Activated T-cell treated with anti-CD3 and anti-CD28 coated beads, Interleukin-2, amount 50 U/mL, for 72 hours (primary cell): ENCODE measurements around the gene SLFN11. TPM values are rescaled to one million over a fixed set of nuclear protein-coding genes. Genes with fewer than 3 reads are reported as not detected.
"Not testable (repeated sequence)": the region's sequence is repeated elsewhere in the genome, so short reads cannot be mapped to it uniquely, and the experiment has no call there.

Experiments used
- ATAC-seq, 2 donors: fragments of 150-1000 bp; cut with Tn5 transposase; replicated peaks in 1 of 2; 2 replicates each; pipeline ENCODE4 v1.10.0; 2021; ENCODE audit warnings: moderate library complexity in 2 of 2, mild to moderate bottlenecking in 1 of 2
- DNase-seq, 2 donors: peaks; one replicate each; pipeline ENCODE4 v3.0.0; 2021 to 2022; ENCODE audit warnings: mixed read lengths in 1 of 2
- H3K27ac Mint-ChIP-seq: one replicate; pipeline ENCODE4 v1.8.0; 2022; ENCODE audit warnings: mild to moderate bottlenecking, moderate library complexity, mixed read lengths
- H3K27me3 Mint-ChIP-seq: one replicate; pipeline ENCODE4 v1.8.0; 2022; ENCODE audit warnings: low read depth, mixed read lengths
- H3K36me3 Mint-ChIP-seq, 2 donors: one replicate each; pipeline ENCODE4 v1.8.0; 2022; ENCODE audit warnings: mixed read lengths in 2 of 2, mild to moderate bottlenecking in 1 of 2; ENCODE audit not compliant: insufficient read depth in 2 of 2
- H3K4me1 Mint-ChIP-seq: one replicate; pipeline ENCODE4 v1.8.0; 2022; ENCODE audit warnings: low read depth, mixed read lengths
- H3K4me3 Mint-ChIP-seq, 2 donors: one replicate each; pipeline ENCODE4 v1.8.0; 2022; ENCODE audit warnings: mild to moderate bottlenecking in 2 of 2, mixed read lengths in 2 of 2, moderate library complexity in 2 of 2
- H3K9me3 Mint-ChIP-seq, 2 donors: one replicate each; pipeline ENCODE4 v1.8.0; 2022; ENCODE audit warnings: mixed read lengths in 2 of 2
- total RNA-seq, 2 donors: library from RNA; stranded (reverse); gene quantifications; one replicate each; pipeline ENCODE4 v1.2.3, GENCODE V29; 2022

SLFN11 gene
- total RNA-seq, 2 donors from 2014 or later, result 37.1 to 64.7 TPM

GRCh38 chr17:35344262-35344661 lies 29.2 kb downstream of the SLFN11 start:
- peak overlapping the region in 1 of 2 donors; percentile 16 for H3K4me3 Mint-ChIP-seq
- peaks cover 34% of the 10 kb centered on the region for H3K4me1 Mint-ChIP-seq
- ATAC-seq, result peak in 1 of 2 donors; percentile 17

GRCh38 chr17:35342276-35342675 lies 31.1 kb downstream of the SLFN11 start:
- DNase-seq, result no peak
- Mint-ChIP-seq H3K36me3 (peaks cover 5 to 15% of the 10 kb centered on the region in 2 donors), H3K4me1 (peaks cover 34% of the 10 kb centered on the region), H3K9me3 (peaks cover 2 to 7% of the 10 kb centered on the region in 2 donors), H3K4me3 (peak overlapping the region; percentile 3 to 74), H3K27ac (no peak overlapping the region), H3K27me3 (peaks cover 21% of the 10 kb centered on the region)
- no peak for ATAC-seq

More at GRCh38 chr17:35344262-35344661, 29.2 kb downstream of the SLFN11 start:
- Mint-ChIP-seq H3K27me3 (peaks cover 21% of the 10 kb centered on the region), H3K36me3 (peaks cover 5 to 15% of the 10 kb centered on the region in 2 donors), H3K9me3 (peaks cover 2 to 7% of the 10 kb centered on the region in 2 donors), H3K27ac (no peak overlapping the region)
- no peak for DNase-seq

- DNase-seq, result peak; percentile 12 to 26
- peaks cover 31% of the 10 kb centered on the region for H3K4me1 Mint-ChIP-seq
- peaks cover 5 to 15% of the 10 kb centered on the region in 2 donors for H3K36me3 Mint-ChIP-seq
- no peak for ATAC-seq
- H3K27me3 Mint-ChIP-seq, result peaks cover 21% of the 10 kb centered on the region
- H3K27ac Mint-ChIP-seq, result peak overlapping the region; percentile 61
- H3K4me3 Mint-ChIP-seq, result peak overlapping the region; percentile 19 to 74
- peaks cover 2 to 7% of the 10 kb centered on the region in 2 donors for H3K9me3 Mint-ChIP-seq
Observed at GRCh38 chr17:35341411-35341992, 31.9 kb downstream of the SLFN11 start.

GRCh38 chr17:35338230-35338629 lies 35.2 kb downstream of the SLFN11 start:
- Mint-ChIP-seq H3K27ac (no peak overlapping the region), H3K4me3 (no peak overlapping the region), H3K4me1 (peaks cover 17% of the 10 kb centered on the region), H3K36me3 (peaks cover 1 to 17% of the 10 kb centered on the region in 2 donors), H3K9me3 (peaks cover 2 to 7% of the 10 kb centered on the region in 2 donors), H3K27me3 (peaks cover 5% of the 10 kb centered on the region)
- DNase-seq, result no peak
- no peak for ATAC-seq

- peaks cover 0 to 14% of the 10 kb centered on the region in 2 donors for H3K36me3 Mint-ChIP-seq
- H3K27ac Mint-ChIP-seq, result no peak overlapping the region
- no peaks in the 10 kb centered on the region for H3K27me3 Mint-ChIP-seq
- no peak for DNase-seq
- H3K9me3 Mint-ChIP-seq, result peaks cover 2 to 5% of the 10 kb centered on the region in 2 donors
- ATAC-seq, result no peak
- peaks cover 10% of the 10 kb centered on the region for H3K4me1 Mint-ChIP-seq
- H3K4me3 Mint-ChIP-seq, result no peak overlapping the region
Observed at GRCh38 chr17:35337364-35337763, 36.1 kb downstream of the SLFN11 start.

GRCh38 chr17:35333578-35333977 lies 39.8 kb downstream of the SLFN11 start:
- not testable (repeated sequence) for H3K27me3 Mint-ChIP-seq, ATAC-seq, DNase-seq, H3K9me3 Mint-ChIP-seq, H3K27ac Mint-ChIP-seq, H3K36me3 Mint-ChIP-seq, H3K4me3 Mint-ChIP-seq, H3K4me1 Mint-ChIP-seq

GRCh38 chr17:35322749-35323148 lies 50.7 kb downstream of the SLFN11 start:
- Mint-ChIP-seq H3K27me3 (no peaks in the 10 kb centered on the region), H3K9me3 (peaks cover 2 to 9% of the 10 kb centered on the region in 2 donors), H3K36me3 (peaks cover 9 to 25% of the 10 kb centered on the region in 2 donors), H3K27ac (no peak overlapping the region), H3K4me3 (no peak overlapping the region), H3K4me1 (peaks cover 5% of the 10 kb centered on the region)
- DNase-seq (no peak), ATAC-seq (no peak)

GRCh38 chr17:35315971-35316370 lies 57.5 kb downstream of the SLFN11 start:
- no peak for ATAC-seq
- no peak for DNase-seq
- Mint-ChIP-seq H3K9me3 (peaks cover 0 to 1% of the 10 kb centered on the region in 2 donors), H3K27ac (no peak overlapping the region), H3K4me1 (peaks cover 43% of the 10 kb centered on the region), H3K36me3 (peaks cover 2 to 7% of the 10 kb centered on the region in 2 donors), H3K27me3 (no peaks in the 10 kb centered on the region), H3K4me3 (no peak overlapping the region)

- Mint-ChIP-seq H3K9me3 (peaks cover 0 to 1% of the 10 kb centered on the region in 2 donors), H3K4me3 (peak overlapping the region; percentile 33 to 98), H3K36me3 (peaks cover 2 to 7% of the 10 kb centered on the region in 2 donors), H3K4me1 (peaks cover 43% of the 10 kb centered on the region), H3K27ac (no peak overlapping the region), H3K27me3 (no peaks in the 10 kb centered on the region)
- DNase-seq, result no peak
- ATAC-seq, result no peak
Observed at GRCh38 chr17:35315283-35315682, 58.1 kb downstream of the SLFN11 start.

- Mint-ChIP-seq H3K9me3 (peaks cover 0 to 1% of the 10 kb centered on the region in 2 donors), H3K4me1 (peaks cover 43% of the 10 kb centered on the region), H3K36me3 (peaks cover 2 to 6% of the 10 kb centered on the region in 2 donors), H3K27me3 (no peaks in the 10 kb centered on the region), H3K4me3 (peak overlapping the region; percentile 89 to 98), H3K27ac (no peak overlapping the region)
- ATAC-seq (no peak), DNase-seq (peak in 1 of 2 donors; percentile 3)
Observed at GRCh38 chr17:35314415-35315216, 58.8 kb downstream of the SLFN11 start.

- peak; percentile 25 to 31 for DNase-seq
- peak overlapping the region; percentile 95 for H3K27ac Mint-ChIP-seq
- peaks cover 2 to 11% of the 10 kb centered on the region in 2 donors for H3K36me3 Mint-ChIP-seq
- H3K9me3 Mint-ChIP-seq, result peaks cover 2% of the 10 kb centered on the region in 2 donors
- peak in 1 of 2 donors; percentile 1 for ATAC-seq
- peak overlapping the region; percentile 89 to 98 for H3K4me3 Mint-ChIP-seq
- no peaks in the 10 kb centered on the region for H3K27me3 Mint-ChIP-seq
- peaks cover 43% of the 10 kb centered on the region for H3K4me1 Mint-ChIP-seq
Observed at GRCh38 chr17:35313875-35314409, 59.5 kb downstream of the SLFN11 start.

GRCh38 chr17:35312790-35313711 lies 60.4 kb downstream of the SLFN11 start:
- peak; percentile 81 to 87 for DNase-seq
- peaks cover 2 to 16% of the 10 kb centered on the region in 2 donors for H3K36me3 Mint-ChIP-seq
- H3K4me1 Mint-ChIP-seq, result peaks cover 41% of the 10 kb centered on the region
- H3K27me3 Mint-ChIP-seq, result no peaks in the 10 kb centered on the region
- H3K4me3 Mint-ChIP-seq, result peak overlapping the region; percentile 89 to 98
- peak overlapping the region; percentile 95 for H3K27ac Mint-ChIP-seq
- ATAC-seq, result peak; percentile 89 to 91
- H3K9me3 Mint-ChIP-seq, result peaks cover 2 to 7% of the 10 kb centered on the region in 2 donors
